Ammon's horn (tissue), 1 donor: ENCODE results near the gene SYNPO.

Source experiments
- DNase-seq: peaks from one replicate; pipeline ENCODE4 v3.0.0-alpha.2; 2016; ENCODE audit warnings: low spot score

SYNPO gene

GRCh38 chr5:150607105-150607504 lies 33.4 kb upstream of the SYNPO start:
- DNase-seq = no peak

DNA sequence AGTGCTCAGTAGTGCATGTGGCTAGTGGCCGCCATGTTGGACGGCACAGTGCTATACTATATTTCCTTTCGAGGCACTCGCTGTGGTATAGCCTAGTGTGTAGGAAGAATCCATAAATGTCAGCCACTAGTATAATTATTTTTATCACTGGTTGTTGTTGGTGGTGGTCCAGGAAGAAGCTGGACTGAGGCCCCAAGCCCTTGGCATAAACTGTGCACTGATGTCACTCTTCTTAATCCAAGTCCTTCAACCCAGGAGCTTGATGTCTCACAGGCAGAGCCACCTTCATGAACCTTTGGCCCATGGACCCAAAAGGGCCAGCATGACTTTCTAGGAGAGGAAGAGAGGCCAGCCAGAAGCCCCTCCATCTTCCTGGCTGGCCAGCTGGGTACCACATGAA lies 32.5 kb upstream of the SYNPO start:
- no peak for DNase-seq

GRCh38 chr5:150608991-150609390 lies 31.5 kb upstream of the SYNPO start:
- DNase-seq = no peak

GRCh38 chr5:150609843-150610584 lies 30.4 kb upstream of the SYNPO start:
- peak; percentile 51 for DNase-seq

GRCh38 chr5:150611026-150611425 lies 29.4 kb upstream of the SYNPO start:
- DNase-seq = no peak

- no peak for DNase-seq
Observed at GRCh38 chr5:150612405-150612804, 28.1 kb upstream of the SYNPO start.

DNA sequence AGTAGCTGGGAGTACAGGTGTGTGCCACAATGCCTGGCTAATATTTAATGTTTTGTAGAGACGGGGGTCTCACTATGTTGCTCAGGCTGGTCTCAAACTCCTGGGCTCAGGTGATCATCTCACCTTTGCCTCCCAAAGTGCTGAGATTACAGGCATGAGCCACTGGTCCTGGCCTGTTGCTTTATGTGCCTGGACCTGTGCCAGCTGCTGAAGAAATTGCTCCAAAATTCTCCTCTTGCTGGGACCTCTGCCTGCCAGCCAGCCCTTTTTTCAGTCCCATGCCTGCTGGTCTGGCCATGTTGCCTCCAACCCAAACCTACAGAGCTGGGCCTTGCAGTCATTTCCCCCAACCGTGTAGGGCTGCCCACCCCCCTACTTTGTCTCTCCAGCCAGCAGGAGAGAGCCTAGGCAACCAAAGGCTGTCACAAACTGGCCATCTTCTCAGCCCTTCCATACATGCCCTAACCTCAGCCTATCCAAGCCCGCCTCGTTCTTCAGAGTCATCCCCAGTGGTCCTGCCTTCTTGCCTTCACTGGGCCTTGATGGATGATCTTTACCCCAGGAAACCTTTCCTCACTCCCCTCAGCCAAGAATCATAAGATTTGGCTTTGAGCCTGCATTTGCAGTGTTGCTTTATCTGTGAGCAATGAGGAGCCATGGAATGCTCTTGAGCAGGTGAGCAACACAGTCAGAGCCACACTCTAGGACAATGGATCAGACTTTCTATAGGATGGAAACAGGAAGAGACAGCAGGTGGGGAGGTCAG lies 27.4 kb upstream of the SYNPO start:
- DNase-seq = no peak

DNA sequence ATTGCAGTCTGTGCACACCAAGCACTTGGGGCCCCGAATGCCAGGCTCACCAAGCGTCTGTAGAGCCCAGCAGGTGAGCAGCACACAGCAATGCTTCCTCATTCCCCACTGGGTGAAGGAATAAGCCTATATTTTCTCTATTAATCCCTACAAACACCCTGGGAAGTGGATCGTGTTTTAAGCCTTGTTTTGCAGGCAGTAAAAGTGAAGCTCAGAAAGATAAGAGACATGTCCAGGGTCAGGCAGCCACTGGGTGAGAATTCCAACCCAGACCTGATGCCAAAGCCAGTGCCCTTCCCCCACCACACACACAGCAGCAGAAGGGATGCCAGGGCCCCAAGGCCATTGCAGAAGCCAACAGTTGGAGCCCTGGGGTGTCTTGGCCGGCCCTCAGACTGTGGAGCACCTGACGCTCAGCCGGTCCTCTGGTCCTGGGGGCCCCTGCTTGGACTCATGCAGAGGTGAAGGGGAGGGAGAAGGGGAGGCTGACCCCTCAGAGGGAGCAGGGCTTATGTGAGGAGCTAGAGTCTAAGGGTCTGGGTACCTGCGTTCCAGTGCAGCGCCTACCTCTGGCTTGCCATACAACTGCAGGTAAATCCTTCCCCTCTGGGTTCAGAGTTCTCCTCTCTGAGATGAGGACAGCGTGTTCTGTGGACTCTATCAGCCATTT lies 26.3 kb upstream of the SYNPO start:
- DNase-seq = no peak

- no peak for DNase-seq
Observed at GRCh38 chr5:150614661-150615060, 25.8 kb upstream of the SYNPO start.

DNA sequence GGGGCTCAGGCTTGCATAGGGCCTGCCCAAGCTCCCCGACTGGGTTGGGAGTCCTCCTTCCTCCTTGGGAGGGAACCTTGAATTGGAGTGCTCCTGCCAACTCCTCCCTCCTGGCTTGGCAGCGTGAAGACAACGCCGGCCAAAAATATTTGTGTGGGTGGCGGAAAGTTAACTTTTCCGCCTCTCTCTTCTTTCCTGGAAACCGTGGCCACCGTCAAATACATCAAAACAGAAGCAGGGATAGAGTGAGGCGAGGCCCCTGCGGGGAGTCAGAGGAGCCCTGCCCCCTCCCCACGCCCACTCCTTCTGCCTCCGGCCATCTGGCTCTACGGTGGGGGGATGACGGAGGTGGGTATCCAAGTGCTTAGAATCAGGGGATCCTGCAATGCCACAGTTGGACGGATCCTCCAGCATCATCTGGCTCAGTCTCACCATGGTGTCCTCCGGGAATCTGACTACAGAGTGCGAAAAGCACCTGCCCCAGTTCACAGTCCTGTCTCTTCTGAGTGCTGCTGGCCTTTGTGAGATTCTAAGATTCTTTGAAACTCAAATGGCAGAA lies 25.2 kb upstream of the SYNPO start:
- no peak for DNase-seq

DNA sequence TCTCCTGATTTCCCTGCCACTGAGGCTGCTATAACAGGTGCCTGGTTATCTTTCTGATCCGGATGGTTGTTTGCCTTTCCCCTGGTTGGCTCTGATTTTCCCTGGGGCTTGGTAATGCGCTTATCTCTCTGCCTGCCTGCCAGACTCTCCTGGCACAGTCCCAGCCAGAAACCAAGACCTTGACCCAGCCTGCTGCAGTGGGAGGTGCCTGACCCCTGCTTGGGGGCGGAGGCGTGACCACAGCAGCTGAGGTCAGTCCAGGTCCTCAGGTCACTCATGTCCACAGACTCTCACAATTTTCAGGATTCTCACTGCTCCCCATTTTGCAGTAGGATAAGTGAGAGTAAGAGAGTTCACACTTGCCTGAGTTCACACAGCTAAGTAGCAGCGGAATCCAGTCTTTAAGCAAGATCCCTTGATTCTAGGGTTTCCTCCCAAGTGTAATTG lies 24.4 kb upstream of the SYNPO start:
- DNase-seq = no peak

DNA sequence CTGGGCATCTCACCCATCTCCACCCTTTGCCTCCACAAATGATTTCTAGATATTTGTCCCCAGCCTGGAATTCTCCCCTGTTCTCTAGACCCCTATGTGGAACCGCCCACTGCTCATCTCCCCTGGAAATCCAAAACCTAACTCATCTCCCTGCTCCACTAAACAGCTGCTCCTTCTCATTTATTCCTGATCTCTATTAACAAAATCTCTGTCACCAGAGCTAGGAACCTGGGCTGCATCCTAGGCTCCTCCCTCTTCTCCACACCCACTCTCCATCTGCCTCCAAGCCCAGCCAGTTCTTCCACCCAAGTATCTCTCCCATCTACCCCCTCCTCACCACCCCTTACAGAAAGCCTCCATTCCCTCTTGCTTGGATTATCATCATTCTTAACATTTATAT lies 24.0 kb upstream of the SYNPO start:
- peak; percentile 45 for DNase-seq

- no peak for DNase-seq
Observed at GRCh38 chr5:150618163-150618562, 22.3 kb upstream of the SYNPO start.

- DNase-seq = no peak
Observed at GRCh38 chr5:150618588-150619281, 21.7 kb upstream of the SYNPO start.

- DNase-seq = no peak
Observed at GRCh38 chr5:150619359-150620230, 20.9 kb upstream of the SYNPO start.

DNA sequence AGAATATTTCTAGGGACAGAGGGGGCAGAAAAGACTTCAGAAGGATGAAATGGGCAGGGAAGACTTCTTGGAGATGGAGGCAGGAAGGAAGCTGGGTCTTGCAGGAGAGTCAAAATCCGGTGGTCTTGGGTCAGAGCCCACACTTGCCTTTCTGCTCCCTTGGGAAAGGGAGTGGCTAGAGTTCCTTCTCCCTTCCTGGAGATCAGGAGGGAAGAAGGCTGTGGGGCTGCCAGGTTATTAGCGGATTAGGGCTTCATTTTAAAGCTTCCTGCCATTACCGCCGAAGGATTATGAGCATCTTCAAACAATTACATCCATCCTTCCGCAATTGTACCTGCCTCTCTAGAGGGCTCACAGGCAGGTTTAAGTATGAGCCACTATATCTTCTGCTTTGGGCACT lies 19.2 kb upstream of the SYNPO start:
- DNase-seq = no peak

GRCh38 chr5:150622157-150622556 lies 18.3 kb upstream of the SYNPO start:
- DNase-seq = no peak

GRCh38 chr5:150623152-150623877 lies 17.1 kb upstream of the SYNPO start:
- DNase-seq = no peak

DNA sequence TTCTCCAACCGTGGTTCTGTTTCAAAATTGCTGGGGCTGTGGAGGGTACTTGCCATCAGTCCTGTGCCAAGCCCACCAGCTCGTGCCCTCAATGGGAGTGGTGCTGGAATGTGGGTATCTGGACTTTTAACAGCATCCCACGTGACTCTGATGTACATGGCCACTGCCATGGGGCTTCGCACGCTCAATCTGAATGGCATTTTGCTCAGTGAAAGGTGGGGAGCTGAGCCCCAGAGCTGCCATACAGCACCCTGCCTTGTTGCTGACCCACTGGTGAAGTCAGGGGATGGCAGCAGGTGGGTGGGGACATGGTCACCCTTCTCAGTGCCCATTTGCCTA lies 16.6 kb upstream of the SYNPO start:
- DNase-seq = no peak
